NCI-H1930 (cell line): ENCODE measurements around the gene KIF26B.

Source experiments
- DNase-seq, 2 experiments: peaks; one replicate each; lab custom pipeline; 2025; lab: John Stamatoyannopoulos, UW

KIF26B gene

GRCh38 chr1:245464290-245464689 is 309.5 kb downstream of the KIF26B start:
- no peak for DNase-seq

GRCh38 chr1:245465666-245466065 is 310.9 kb downstream of the KIF26B start:
- DNase-seq: no peak

- no peak for DNase-seq
These were observed 311.5 kb downstream of the KIF26B start for GRCh38 chr1:245466261-245466660.

GRCh38 chr1:245467804-245468203 is 313.0 kb downstream of the KIF26B start:
- DNase-seq: no peak

GRCh38 chr1:245469006-245469405 is 314.2 kb downstream of the KIF26B start:
- DNase-seq: no peak

- DNase-seq: no peak
These were observed 314.9 kb downstream of the KIF26B start for GRCh38 chr1:245469734-245470133.

GRCh38 chr1:245475126-245475525 is 320.3 kb downstream of the KIF26B start:
- DNase-seq: no peak

GRCh38 chr1:245475961-245476516 is 321.3 kb downstream of the KIF26B start:
- no peak for DNase-seq

- no peak for DNase-seq
These were observed 323.2 kb downstream of the KIF26B start for GRCh38 chr1:245477941-245478340.

GRCh38 chr1:245480393-245481120 is 325.8 kb downstream of the KIF26B start:
- DNase-seq: no peak

- DNase-seq: no peak
These were observed 326.5 kb downstream of the KIF26B start for GRCh38 chr1:245481261-245481660.

GRCh38 chr1:245483247-245483646 is 328.5 kb downstream of the KIF26B start:
- DNase-seq: no peak

GRCh38 chr1:245484176-245484575 is 329.4 kb downstream of the KIF26B start:
- DNase-seq: no peak

- DNase-seq: no peak
These were observed 331.2 kb downstream of the KIF26B start for GRCh38 chr1:245485996-245486395.

- no peak for DNase-seq
These were observed 332.1 kb downstream of the KIF26B start for GRCh38 chr1:245486775-245487470.

GRCh38 chr1:245488346-245489129 is 333.8 kb downstream of the KIF26B start:
- no peak for DNase-seq

GRCh38 chr1:245489838-245490237 is 335.1 kb downstream of the KIF26B start:
- no peak for DNase-seq

GRCh38 chr1:245493029-245493428 is 338.2 kb downstream of the KIF26B start:
- DNase-seq: no peak

- DNase-seq: no peak
These were observed 340.9 kb downstream of the KIF26B start for GRCh38 chr1:245495681-245496080.

GRCh38 chr1:245500546-245500945 is 345.8 kb downstream of the KIF26B start:
- DNase-seq: no peak

GRCh38 chr1:245501633-245502032 is 346.8 kb downstream of the KIF26B start:
- no peak for DNase-seq

- DNase-seq: no peak
These were observed 348.8 kb downstream of the KIF26B start for GRCh38 chr1:245503548-245503947.
